Measurements from ENCODE around the gene ACTR3. TPM values are rescaled to one million over a fixed set of nuclear protein-coding genes. Genes with fewer than 3 reads are reported as not detected.
"Not testable (repeated sequence)": the region's sequence is repeated elsewhere in the genome, so short reads cannot be mapped to it uniquely, and the experiment has no call there.

The ACTR3 gene
- total RNA-seq: 100 to 1,000 TPM in 3 of 4 donors, 10 to 100 TPM in 1; 70.0 to 179 (median 162) TPM

DNA sequence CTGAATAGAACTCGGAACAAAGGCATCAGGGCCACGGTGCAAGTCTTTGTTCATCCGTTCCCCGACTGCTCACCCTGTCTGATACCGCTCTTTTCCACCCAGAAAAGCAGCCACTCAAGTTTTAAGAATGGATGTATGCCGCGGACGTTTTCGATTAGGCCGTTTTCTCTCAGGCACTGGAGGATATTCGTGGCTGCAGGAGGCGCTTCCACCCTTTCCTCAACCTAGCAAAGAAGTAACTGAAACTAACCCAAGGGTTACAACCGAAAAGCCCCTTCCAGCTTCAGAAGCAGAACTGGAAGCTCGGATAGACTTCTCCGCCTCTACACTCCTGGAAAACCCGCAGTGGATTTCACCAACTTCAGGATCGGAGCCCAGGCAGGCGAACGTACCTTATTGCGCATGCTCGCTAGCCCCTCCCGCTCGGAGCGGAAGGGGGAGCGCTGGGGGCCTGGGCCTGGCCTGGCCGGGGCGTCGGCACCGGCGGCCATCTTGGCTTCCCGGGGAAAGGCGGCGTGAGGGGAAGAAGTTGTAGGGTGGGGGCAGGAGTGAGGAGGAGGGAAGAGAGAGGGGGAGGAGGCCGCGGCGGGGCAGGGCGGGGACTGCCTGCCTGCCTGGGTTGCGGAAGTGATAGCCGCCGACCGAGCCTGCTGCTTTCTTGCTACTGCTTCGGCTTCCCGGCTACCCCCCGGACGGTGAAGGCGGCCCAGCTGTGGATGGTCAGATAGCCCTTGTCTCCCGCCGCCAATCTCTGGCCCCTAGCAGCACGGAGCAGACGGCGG lies at the start of gene ACTR3:
ACTR3 (plus strand) TSS at position 619 of the 782 bp plus-strand sequence. CDS start 191 bp downstream, outside the sequence.
- H3K4me1 ChIP-seq: no peaks in the 10 kb centered on the region

DNA sequence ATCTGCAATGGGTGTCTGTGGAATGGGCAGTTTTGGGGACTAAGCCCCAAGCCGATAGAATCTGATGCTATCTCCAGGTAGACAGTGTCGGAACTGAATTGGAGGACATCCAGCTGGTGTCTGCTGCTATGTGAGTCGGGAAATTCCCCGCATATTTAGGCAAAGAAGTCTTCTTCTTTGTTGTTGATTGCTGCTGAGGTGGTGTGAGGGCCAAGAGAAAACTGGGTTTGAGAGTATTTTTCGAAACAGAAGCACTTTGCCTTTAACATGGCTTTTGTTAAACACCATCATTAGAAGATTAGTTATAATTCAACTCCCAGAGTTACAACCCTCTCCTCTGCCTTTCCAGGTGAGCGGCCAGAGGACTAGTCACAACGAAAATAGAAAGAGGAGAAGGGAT lies 49.4 kb upstream of the ACTR3 start:
- no peak overlapping the region for H3K27ac ChIP-seq
- H3K9me3 ChIP-seq: no peaks in the 10 kb centered on the region
- DNase-seq: no peak
- H3K4me1 ChIP-seq: no peaks in the 10 kb centered on the region
- intact Hi-C loops (cut with DNase I; ENCODE audit: low total_unique reads): no loop called here
- TF ChIP-seq POLR2A (IDR thresholded peaks at IDR 0.05): no peak
- no peak for TF ChIP-seq CTCF (IDR thresholded peaks at IDR 0.05)
- no peak overlapping the region for H3K4me3 ChIP-seq
- no peaks in the 10 kb centered on the region for H3K36me3 ChIP-seq
- no peaks in the 10 kb centered on the region for H3K27me3 ChIP-seq

More for the DNA sequence above, at the start of gene ACTR3:
- Histone ChIP-seq H3K27ac (peak within 1 kb of the TSS; percentile 94 to 95), H3K27me3 (no peaks in the 10 kb centered on the region), H3K4me3 (peak within 1 kb of the TSS; percentile 90 to 91), H3K9me3 (no peaks in the 10 kb centered on the region), H3K36me3 (no peaks in the 10 kb centered on the region)
- intact Hi-C loops (cut with DNase I; ENCODE audit: low total_unique reads): no loop called here
- TF ChIP-seq CTCF (IDR thresholded peaks at IDR 0.05) (peak in 1 of 4 experiments; percentile 37), POLR2A (IDR thresholded peaks at IDR 0.05) (peak; percentile 79 to 83)
- peak; percentile 97 to 99 for DNase-seq

DNA sequence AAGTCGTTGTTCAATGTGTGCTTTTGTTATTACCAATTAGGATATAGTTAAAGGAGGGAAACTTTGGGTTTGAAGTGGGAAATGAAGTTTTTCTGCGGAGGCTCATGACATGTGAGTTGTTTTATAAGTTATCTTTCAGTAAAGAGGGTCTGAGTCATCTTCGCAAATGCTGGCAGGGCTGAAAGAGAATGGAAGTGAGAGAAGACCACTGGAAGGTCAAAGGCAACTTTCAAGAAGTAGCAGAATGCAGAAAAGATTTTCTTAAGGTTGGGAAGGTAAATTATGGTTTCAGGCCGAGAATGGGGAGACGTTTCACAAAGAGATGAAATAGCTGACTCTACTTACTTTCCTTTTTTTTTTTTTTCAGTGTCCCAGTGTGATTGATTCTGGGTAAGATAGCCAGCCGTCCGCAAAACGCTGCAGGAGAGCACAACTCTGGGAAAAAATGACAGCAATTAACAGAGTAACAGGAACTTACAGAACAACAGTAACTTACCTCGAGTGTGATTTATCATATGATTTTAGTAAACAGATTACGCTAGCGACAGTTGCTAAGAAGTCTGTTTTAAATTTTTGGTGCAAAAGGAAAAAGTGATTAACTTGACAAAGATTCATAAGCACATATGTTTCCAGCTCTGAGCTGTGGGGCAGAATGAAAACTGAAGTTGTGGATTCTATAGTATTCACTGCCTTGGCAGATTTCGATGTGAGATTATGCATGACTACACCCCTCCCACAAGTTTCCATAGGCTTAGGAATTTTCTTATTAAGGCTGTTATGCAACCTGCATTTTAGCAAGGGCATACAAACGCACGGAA lies 46.8 kb upstream of the ACTR3 start:
- H3K27ac ChIP-seq: peak overlapping the region; percentile 16 to 35
- peak overlapping the region in 1 of 2 donors; percentile 14 for H3K4me3 ChIP-seq
- no peak for TF ChIP-seq CTCF (IDR thresholded peaks at IDR 0.05)
- TF ChIP-seq POLR2A (IDR thresholded peaks at IDR 0.05): no peak
- H3K4me1 ChIP-seq: no peaks in the 10 kb centered on the region
- H3K27me3 ChIP-seq: no peaks in the 10 kb centered on the region
- intact Hi-C loops (cut with DNase I; ENCODE audit: low total_unique reads): no loop called here
- no peak for DNase-seq
- no peaks in the 10 kb centered on the region for H3K9me3 ChIP-seq
- H3K36me3 ChIP-seq: no peaks in the 10 kb centered on the region

- H3K27me3 ChIP-seq; H3K27ac ChIP-seq; H3K36me3 ChIP-seq; intact Hi-C loops (cut with DNase I; ENCODE audit: low total_unique reads); H3K9me3 ChIP-seq; H3K4me1 ChIP-seq: not testable (repeated sequence)
- H3K4me3 ChIP-seq: peak overlapping the region in 1 of 2 donors; percentile 14
- peak in 1 of 2 donors; percentile 24 for DNase-seq
These were observed 46.2 kb upstream of the ACTR3 start for GRCh38 chr2:113843737-113844050.

DNA sequence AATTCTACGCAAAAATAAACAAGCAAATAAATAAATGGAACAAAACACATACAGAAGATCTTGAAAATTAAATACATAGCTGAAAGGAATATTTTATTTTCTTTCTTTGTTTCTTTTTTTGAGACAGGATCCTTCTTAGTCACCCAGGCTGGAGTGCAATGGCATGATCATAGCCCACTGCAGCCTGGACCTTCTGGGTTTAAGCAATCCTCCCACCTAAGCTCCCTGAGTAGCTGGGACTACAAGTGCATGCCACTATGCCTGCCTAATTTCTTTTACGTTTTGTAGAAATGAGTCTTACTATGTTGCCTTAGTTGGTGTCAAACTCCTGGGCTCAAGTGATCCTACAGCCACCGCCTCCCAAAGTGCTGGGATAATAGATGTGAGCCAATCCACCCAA lies 44.6 kb upstream of the ACTR3 start:
- no peak overlapping the region for H3K27ac ChIP-seq
- H3K36me3 ChIP-seq: no peaks in the 10 kb centered on the region
- intact Hi-C loops (cut with DNase I; ENCODE audit: low total_unique reads): no loop called here
- no peaks in the 10 kb centered on the region for H3K27me3 ChIP-seq
- no peak for DNase-seq
- H3K4me1 ChIP-seq: no peaks in the 10 kb centered on the region
- TF ChIP-seq CTCF (IDR thresholded peaks at IDR 0.05) (no peak), POLR2A (IDR thresholded peaks at IDR 0.05) (no peak)
- no peak overlapping the region for H3K4me3 ChIP-seq
- no peaks in the 10 kb centered on the region for H3K9me3 ChIP-seq

- intact Hi-C loops (cut with DNase I; ENCODE audit: low total_unique reads); H3K4me1 ChIP-seq; H3K9me3 ChIP-seq; H3K27ac ChIP-seq; H3K4me3 ChIP-seq; H3K27me3 ChIP-seq; H3K36me3 ChIP-seq; DNase-seq: not testable (repeated sequence)
These were observed 44.1 kb upstream of the ACTR3 start for GRCh38 chr2:113845796-113846195.
